D341Med (cell line): ENCODE results near the gene SLC35D1.
"Not testable (repeated sequence)": the region's sequence is repeated elsewhere in the genome, so short reads cannot be mapped to it uniquely, and the experiment has no call there.

Source experiments
- DNase-seq: peaks from one replicate; pipeline ENCODE4 v3.0.0; 2012; ENCODE audit warnings: low spot score

The SLC35D1 gene

GRCh38 chr1:66985835-66986234 lies 68.1 kb downstream of the SLC35D1 start:
- no peak for DNase-seq

- DNase-seq: no peak
Observed at GRCh38 chr1:66984491-66984890, 69.5 kb downstream of the SLC35D1 start.

GRCh38 chr1:66982561-66983260 lies 71.2 kb downstream of the SLC35D1 start:
- DNase-seq: no peak

- DNase-seq: no peak
Observed at GRCh38 chr1:66981679-66982078, 72.3 kb downstream of the SLC35D1 start.

GRCh38 chr1:66980745-66981367 lies 73.1 kb downstream of the SLC35D1 start:
- DNase-seq: no peak

GRCh38 chr1:66979621-66980020 lies 74.3 kb downstream of the SLC35D1 start:
- DNase-seq: not testable (repeated sequence)

- no peak for DNase-seq
Observed at GRCh38 chr1:66978201-66978600, 75.7 kb downstream of the SLC35D1 start.

GRCh38 chr1:66968574-66968973 lies 85.4 kb downstream of the SLC35D1 start:
- no peak for DNase-seq

GRCh38 chr1:66966188-66966873 lies 87.6 kb downstream of the SLC35D1 start:
- DNase-seq: not testable (repeated sequence)

GRCh38 chr1:66957938-66958337 lies 96.0 kb downstream of the SLC35D1 start:
- DNase-seq: no peak

- no peak for DNase-seq
Observed at GRCh38 chr1:66954208-66954607, 99.7 kb downstream of the SLC35D1 start.

GRCh38 chr1:66951513-66951912 lies 102.4 kb downstream of the SLC35D1 start:
- DNase-seq: no peak
